Measurements from ENCODE around the gene BARD1.

DNA sequence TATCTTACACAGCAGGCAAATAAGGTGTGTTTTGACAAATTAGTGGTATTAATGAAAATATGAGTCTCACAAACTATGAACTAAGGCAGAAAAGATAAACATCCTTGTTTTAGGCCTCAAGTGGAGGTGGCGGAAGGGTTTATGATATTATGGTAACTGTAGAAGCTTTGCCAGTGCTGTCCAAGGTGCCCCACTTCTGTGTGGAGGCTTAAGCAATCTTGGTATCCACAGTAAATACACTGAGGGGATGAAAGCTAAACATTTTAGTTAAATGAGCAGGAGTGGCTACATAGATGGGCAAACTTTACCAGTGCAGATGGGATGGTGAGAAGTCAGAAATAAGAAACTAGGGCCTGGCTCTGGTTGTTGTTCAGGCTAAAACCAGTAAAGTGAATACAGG lies 84.7 kb downstream of the BARD1 start:
- TF ChIP-seq EZH2 (IDR thresholded peaks at IDR 0.05; ENCODE audit: borderline replicate concordance, low read depth, low read length, severe bottlenecking): no peak
- TF ChIP-seq, protein P1, sequence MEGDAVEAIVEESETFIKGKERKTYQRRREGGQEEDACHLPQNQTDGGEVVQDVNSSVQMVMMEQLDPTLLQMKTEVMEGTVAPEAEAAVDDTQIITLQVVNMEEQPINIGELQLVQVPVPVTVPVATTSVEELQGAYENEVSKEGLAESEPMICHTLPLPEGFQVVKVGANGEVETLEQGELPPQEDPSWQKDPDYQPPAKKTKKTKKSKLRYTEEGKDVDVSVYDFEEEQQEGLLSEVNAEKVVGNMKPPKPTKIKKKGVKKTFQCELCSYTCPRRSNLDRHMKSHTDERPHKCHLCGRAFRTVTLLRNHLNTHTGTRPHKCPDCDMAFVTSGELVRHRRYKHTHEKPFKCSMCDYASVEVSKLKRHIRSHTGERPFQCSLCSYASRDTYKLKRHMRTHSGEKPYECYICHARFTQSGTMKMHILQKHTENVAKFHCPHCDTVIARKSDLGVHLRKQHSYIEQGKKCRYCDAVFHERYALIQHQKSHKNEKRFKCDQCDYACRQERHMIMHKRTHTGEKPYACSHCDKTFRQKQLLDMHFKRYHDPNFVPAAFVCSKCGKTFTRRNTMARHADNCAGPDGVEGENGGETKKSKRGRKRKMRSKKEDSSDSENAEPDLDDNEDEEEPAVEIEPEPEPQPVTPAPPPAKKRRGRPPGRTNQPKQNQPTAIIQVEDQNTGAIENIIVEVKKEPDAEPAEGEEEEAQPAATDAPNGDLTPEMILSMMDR (IDR thresholded peaks at IDR 0.05; ENCODE audit: borderline replicate concordance, extremely low read depth, low read length, poor library complexity, severe bottlenecking): no peak
